ENCODE data around the gene SEPTIN1. TPM values are rescaled to one million over a fixed set of nuclear protein-coding genes. Genes with fewer than 3 reads are reported as not detected.

Gene SEPTIN1
- total RNA-seq, 1 experiment from 2014 or later = 1.4 TPM

DNA sequence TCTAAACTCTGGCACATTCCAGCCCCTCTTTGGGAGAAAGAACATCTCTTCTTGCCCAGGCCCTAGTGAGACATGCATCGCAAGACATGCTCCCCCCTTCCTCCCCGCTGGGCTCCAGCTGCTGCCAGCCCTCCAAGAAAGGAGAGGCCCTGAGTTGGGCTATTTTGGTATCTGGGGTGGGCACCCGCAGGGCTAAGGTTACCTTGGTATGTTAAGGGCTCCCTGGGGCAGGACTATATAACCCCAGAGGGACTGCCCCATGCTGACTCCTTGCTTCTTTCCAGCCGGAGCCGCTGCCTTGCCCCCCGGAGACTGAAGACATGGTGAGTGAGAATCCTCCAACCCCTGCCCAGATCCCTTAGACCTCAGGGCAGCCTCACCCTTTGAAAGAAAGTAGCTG lies 7.8 kb downstream of the SEPTIN1 start, which contains the start of gene MYL11:
Gene MYL11, plus strand, starts transcription at position 265 of the 400 bp plus-strand sequence. Its CDS starts 56 bp downstream, at position 321.
- Mint-ChIP-seq H3K36me3 (ENCODE audit: insufficient read depth in 1 of 3, low read depth in 3 of 3) (no peaks in the 10 kb centered on the region), H3K27me3 (ENCODE audit: low read depth) (peaks cover 2% of the 10 kb centered on the region; the same call in 1 of the 2 replicates), H3K4me3 (no peak within 1 kb of the TSS), H3K9me3 (peaks cover 0 to 5% of the 10 kb centered on the region in 2 experiments; a peak in 4 of 5 replicates), H3K4me1 (peaks cover 23 to 38% of the 10 kb centered on the region in 2 experiments), H3K27ac (peak within 1 kb of the TSS; percentile 31 to 73 (median 72); a peak in 4 of 7 replicates)
- Histone ChIP-seq H2BK12ac (ENCODE audit: insufficient read length, low read depth, low read length) (no peak within 1 kb of the TSS), H3K14ac (ENCODE audit: insufficient read depth, low read length) (no peak within 1 kb of the TSS), H4K20me1 (ENCODE audit: control insufficient read depth, insufficient read depth, insufficient read length) (no peaks in the 10 kb centered on the region), H2BK120ac (ENCODE audit: low read depth, low read length, poor library complexity, severe bottlenecking) (no peak within 1 kb of the TSS), H3K27me3 (ENCODE audit: insufficient read depth, low read length) (no peaks in the 10 kb centered on the region), H3K9ac (ENCODE audit: extremely low read depth, insufficient read length, low read length) (no peak within 1 kb of the TSS), H3K9me3 (ENCODE audit: control insufficient read depth, low read depth, low read length) (no peaks in the 10 kb centered on the region), H2AK5ac (ENCODE audit: insufficient read length, low read length) (no peak within 1 kb of the TSS), H3T11ph (ENCODE audit: low read length) (no peak within 1 kb of the TSS), H3K4ac (ENCODE audit: low read depth, low read length) (no peak within 1 kb of the TSS), H3K79me1 (ENCODE audit: insufficient read depth, low read depth, low read length, poor library complexity, severe bottlenecking) (no peaks in the 10 kb centered on the region), H4K8ac (replicated peaks; ENCODE audit: insufficient read length, low read depth, low read length) (no peak within 1 kb of the TSS), H3K18ac (ENCODE audit: insufficient read length, low read depth, low read length) (no peak within 1 kb of the TSS), H2AFZ (ENCODE audit: low read length) (no peak within 1 kb of the TSS), H4K91ac (ENCODE audit: insufficient read length, low read depth, low read length) (no peak within 1 kb of the TSS), H2BK20ac (ENCODE audit: low read depth, low read length, poor library complexity, severe bottlenecking) (peak within 1 kb of the TSS; percentile 0), H3K79me2 (ENCODE audit: insufficient read depth, low read length) (no peaks in the 10 kb centered on the region; the same call in none of the 2 replicates), H3K4me2 (ENCODE audit: insufficient read depth, insufficient read length, low read length) (no peak within 1 kb of the TSS), H3K4me1 (ENCODE audit: insufficient read depth, low read length) (no peaks in the 10 kb centered on the region; the same call in 1 of the 2 replicates), H3K23ac (ENCODE audit: insufficient read length, low read depth, low read length) (no peak within 1 kb of the TSS), H2BK15ac (ENCODE audit: low read depth, low read length) (no peak within 1 kb of the TSS), H2BK5ac (ENCODE audit: insufficient read length, low read length) (no peak within 1 kb of the TSS), H4K5ac (ENCODE audit: insufficient read length, low read depth, low read length) (no peak within 1 kb of the TSS), H3K23me2 (ENCODE audit: insufficient read length, low read depth, low read length, poor library complexity, severe bottlenecking) (peaks cover 14% of the 10 kb centered on the region), H3K56ac (ENCODE audit: insufficient read length, low read depth, low read length) (no peak within 1 kb of the TSS), H3K27ac (ENCODE audit: insufficient read length, low read depth, low read length) (no peak within 1 kb of the TSS)
- TF ChIP-seq, protein P1, sequence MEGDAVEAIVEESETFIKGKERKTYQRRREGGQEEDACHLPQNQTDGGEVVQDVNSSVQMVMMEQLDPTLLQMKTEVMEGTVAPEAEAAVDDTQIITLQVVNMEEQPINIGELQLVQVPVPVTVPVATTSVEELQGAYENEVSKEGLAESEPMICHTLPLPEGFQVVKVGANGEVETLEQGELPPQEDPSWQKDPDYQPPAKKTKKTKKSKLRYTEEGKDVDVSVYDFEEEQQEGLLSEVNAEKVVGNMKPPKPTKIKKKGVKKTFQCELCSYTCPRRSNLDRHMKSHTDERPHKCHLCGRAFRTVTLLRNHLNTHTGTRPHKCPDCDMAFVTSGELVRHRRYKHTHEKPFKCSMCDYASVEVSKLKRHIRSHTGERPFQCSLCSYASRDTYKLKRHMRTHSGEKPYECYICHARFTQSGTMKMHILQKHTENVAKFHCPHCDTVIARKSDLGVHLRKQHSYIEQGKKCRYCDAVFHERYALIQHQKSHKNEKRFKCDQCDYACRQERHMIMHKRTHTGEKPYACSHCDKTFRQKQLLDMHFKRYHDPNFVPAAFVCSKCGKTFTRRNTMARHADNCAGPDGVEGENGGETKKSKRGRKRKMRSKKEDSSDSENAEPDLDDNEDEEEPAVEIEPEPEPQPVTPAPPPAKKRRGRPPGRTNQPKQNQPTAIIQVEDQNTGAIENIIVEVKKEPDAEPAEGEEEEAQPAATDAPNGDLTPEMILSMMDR (conservative IDR thresholded peaks at IDR 0.05) = no peak
- no CpG with 5 or more reads among the region's 6 CpGs for WGBS (ENCODE audit: extremely low coverage, insufficient read length, low lambda C conversion rate)
- DNase-seq = no peak
